ENCODE measurements around the gene RPS19BP1.

The RPS19BP1 gene

GRCh38 chr22:39488563-39489083 lies 43.9 kb downstream of the RPS19BP1 start:
- no peak for DNase-seq

- no peak for DNase-seq
Measured at GRCh38 chr22:39487826-39488520, 44.6 kb downstream of the RPS19BP1 start.

- no peak for DNase-seq
Measured at GRCh38 chr22:39486951-39487825, 45.4 kb downstream of the RPS19BP1 start.

GRCh38 chr22:39482768-39483167 lies 49.8 kb downstream of the RPS19BP1 start:
- no peak for DNase-seq

- no peak for DNase-seq
Measured at GRCh38 chr22:39481595-39481994, 51.0 kb downstream of the RPS19BP1 start.

- DNase-seq = no peak
Measured at GRCh38 chr22:39481054-39481453, 51.5 kb downstream of the RPS19BP1 start.

- DNase-seq = no peak
Measured at GRCh38 chr22:39480557-39480956, 52.0 kb downstream of the RPS19BP1 start.

- no peak for DNase-seq
Measured at GRCh38 chr22:39479254-39479653, 53.3 kb downstream of the RPS19BP1 start.
